Spleen (tissue), 7 donors: ENCODE measurements around the gene GUCD1.

Experiments
- POLR2A ChIP-seq, 3 donors: fragments of 450-650 bp; IDR thresholded peaks; one replicate each; pipeline ENCODE4 v1.5.1; 2017; ENCODE audit warnings: antibody characterized with exemption in 3 of 3, mild to moderate bottlenecking in 1 of 3
- POLR2AphosphoS5 ChIP-seq, 3 donors: sonication (generic); formaldehyde crosslinking; IDR thresholded peaks; one replicate each; pipeline ENCODE4 v1.5.1; 2017; ENCODE audit warnings: antibody characterized with exemption in 3 of 3
- TF ChIP-seq, protein P1 (sequence below), 11 experiments: fragments of 200-600 bp in 7 of 11; fragments of 450-650 bp in 4 of 11; sonication (generic) in 4 of 11; IDR thresholded peaks in 8 of 11; conservative IDR thresholded peaks in 3 of 11; 1 replicate in 7 of 11; 2 replicates in 4 of 11; pipeline versions ENCODE4 v1.4.0 to v1.8.0; 2016 to 2021; ENCODE audit warnings: antibody characterized with exemption in 11 of 11, inconsistent platforms in 4 of 11, mild to moderate bottlenecking in 1 of 11
- donor health status: DM: no; HTN: no; CAD: no; lungs with moderate emphysema.
- donor health status: DM: no; HTN: no; CAD: no.
- donor health status: DM: no; HTN: no; CAD: no.

DNA sequence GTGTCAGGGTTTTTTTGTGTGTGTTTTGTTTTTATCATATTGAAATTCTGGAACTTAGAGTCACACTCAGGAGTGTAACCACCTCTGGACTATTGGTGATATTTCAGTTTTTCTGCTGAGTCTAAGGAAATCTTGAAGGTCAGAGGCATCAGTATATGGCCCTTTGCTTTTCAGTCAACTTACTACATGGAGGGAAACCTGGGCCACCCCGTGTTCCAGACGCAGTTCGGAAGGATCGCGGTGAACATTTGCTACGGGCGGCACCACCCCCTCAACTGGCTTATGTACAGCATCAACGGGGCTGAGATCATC is 40.0 kb downstream of the GUCD1 start:
- TF ChIP-seq, protein P1, sequence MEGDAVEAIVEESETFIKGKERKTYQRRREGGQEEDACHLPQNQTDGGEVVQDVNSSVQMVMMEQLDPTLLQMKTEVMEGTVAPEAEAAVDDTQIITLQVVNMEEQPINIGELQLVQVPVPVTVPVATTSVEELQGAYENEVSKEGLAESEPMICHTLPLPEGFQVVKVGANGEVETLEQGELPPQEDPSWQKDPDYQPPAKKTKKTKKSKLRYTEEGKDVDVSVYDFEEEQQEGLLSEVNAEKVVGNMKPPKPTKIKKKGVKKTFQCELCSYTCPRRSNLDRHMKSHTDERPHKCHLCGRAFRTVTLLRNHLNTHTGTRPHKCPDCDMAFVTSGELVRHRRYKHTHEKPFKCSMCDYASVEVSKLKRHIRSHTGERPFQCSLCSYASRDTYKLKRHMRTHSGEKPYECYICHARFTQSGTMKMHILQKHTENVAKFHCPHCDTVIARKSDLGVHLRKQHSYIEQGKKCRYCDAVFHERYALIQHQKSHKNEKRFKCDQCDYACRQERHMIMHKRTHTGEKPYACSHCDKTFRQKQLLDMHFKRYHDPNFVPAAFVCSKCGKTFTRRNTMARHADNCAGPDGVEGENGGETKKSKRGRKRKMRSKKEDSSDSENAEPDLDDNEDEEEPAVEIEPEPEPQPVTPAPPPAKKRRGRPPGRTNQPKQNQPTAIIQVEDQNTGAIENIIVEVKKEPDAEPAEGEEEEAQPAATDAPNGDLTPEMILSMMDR (IDR thresholded peaks at IDR 0.05 in 8 of 11, conservative IDR thresholded peaks at IDR 0.05 in 3 of 11), result no peak
- TF ChIP-seq POLR2A (IDR thresholded peaks at IDR 0.05) (no peak), POLR2AphosphoS5 (IDR thresholded peaks at IDR 0.05) (no peak)
